HG02943 (cell line): ENCODE results near the gene PRKAG3.

Experiments used
- ATAC-seq: cut with Tn5 transposase; IDR thresholded peaks from one replicate; pipeline ENCODE4 v1.9.1; 2021; ENCODE audit warnings: mild to moderate bottlenecking, low read depth, moderate library complexity; ENCODE audit not compliant: unreplicated experiment

The PRKAG3 gene

GRCh38 chr2:218816561-218817011 is 15.0 kb downstream of the PRKAG3 start:
- ATAC-seq, result no peak

DNA sequence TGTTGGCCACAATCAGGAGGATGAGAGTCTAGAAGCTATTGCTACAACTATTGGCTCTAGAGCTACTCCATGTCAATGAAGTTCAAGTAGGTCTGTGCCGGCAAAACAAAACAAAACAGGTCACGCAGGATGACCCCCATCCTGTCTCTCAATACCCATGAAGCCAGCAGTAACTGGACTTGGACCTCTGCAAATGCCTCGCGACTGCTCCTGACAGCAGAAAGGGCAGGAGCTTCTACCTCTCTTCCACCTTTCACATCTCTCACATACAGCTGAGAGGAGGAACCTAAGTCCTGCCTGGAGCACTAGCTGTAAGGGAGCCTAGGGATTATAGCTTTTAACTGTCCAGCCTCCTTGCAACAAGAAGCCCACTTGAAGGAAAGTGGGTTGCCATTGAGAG is 16.0 kb downstream of the PRKAG3 start:
- no peak for ATAC-seq

DNA sequence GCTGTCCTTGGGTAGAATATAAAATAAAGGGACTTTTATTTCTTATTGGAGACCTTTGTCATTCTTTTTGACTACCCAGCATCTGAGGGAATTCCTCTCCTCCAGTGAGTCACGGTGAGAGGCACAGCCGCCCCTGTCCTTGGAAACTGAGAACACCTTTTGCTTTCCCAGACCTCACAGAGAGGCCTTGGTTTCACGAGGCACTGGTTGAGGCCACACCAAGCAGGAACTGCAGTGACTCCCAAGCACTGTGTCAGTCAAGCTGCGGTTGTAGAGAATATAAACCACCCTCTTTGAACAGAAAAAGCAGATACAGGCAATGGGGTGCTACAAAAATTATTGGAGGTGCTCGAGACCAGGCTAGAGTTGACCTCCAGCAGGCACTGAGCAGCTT is 16.4 kb downstream of the PRKAG3 start:
- ATAC-seq, result no peak

- ATAC-seq, result no peak
Measured at GRCh38 chr2:218814540-218815243, 16.9 kb downstream of the PRKAG3 start.

GRCh38 chr2:218813771-218814460 is 17.7 kb downstream of the PRKAG3 start:
- no peak for ATAC-seq

DNA sequence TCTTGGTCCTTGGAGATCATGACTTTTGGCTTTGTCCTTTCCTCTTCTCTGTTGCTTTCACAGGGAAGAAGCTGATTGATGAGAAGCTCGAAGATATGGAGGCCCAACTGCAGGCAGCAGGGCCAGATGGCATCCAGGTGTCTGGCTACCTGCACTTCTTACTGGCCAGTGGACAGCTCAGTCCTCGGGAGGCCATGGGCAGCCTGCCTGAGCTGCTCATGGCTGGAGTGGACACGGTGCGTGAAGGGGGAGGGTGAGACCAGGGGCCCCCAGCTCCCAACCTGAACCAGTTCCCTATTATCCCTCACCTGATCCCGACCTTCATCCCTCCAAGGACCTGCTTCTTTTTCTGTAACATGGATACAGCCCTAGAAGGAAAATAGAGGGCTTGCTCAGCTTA is 18.7 kb downstream of the PRKAG3 start:
- ATAC-seq, result no peak

GRCh38 chr2:218812096-218812815 is 19.3 kb downstream of the PRKAG3 start:
- ATAC-seq, result no peak

DNA sequence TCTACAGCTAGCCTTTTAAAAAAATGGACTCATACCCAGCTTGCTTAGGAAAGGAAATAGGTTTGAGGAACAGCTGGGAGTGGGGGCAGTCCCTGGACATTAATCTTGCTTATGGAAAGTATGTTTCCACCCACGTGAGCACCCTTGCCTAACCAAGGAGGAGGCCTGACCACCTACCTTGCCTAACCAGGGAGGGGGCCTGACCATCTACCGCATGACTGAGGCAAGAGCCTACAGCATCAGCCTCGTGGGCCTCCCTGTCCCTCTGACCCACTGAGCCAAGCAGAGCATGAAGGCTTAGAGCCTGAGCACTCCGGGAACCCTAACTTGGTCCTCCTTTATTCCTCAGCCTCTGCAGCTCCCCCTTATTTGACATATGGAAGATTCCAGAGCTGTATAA is 20.2 kb downstream of the PRKAG3 start:
- ATAC-seq, result no peak

GRCh38 chr2:218810256-218810655 is 21.3 kb downstream of the PRKAG3 start:
- ATAC-seq, result no peak

DNA sequence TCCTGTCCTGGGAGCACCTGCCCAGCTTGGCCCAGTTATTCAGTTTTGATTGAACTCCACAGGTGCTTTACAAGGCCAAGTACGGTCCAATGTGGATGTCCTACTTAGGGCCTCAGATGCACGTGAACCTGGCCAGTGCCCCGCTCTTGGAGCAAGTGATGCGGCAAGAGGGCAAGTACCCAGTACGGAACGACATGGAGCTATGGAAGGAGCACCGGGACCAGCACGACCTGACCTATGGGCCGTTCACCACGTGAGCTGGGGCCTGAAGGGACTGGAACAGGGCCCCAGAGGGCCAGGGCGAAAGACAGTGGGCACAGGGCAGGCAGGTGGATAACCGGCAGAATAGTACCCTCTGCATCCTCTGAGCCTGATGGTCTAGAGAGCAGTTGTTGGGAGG is 22.1 kb downstream of the PRKAG3 start:
- no peak for ATAC-seq

- no peak for ATAC-seq
Measured at GRCh38 chr2:218807626-218808025, 24.0 kb downstream of the PRKAG3 start.

- no peak for ATAC-seq
Measured at GRCh38 chr2:218806346-218806978, 25.1 kb downstream of the PRKAG3 start.

DNA sequence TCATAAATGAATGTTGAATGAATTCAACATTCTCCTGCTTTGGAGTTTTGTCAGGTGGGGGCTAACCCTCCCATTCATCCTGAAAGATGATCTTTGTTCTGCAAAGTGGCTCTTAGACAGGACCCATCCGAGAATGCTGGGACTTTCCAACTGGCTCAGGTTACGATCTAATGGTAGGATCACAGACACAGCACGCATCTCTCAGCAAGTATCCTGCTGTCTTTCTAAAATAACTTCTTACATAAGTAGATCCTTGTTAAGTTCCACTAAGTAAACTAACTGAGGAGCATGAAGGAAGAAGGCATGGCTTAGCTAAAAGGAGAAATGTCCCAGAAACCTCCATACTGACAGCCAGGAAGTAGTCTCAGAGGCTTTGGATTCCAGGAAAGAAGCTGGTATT is 26.0 kb downstream of the PRKAG3 start:
- ATAC-seq, result no peak

DNA sequence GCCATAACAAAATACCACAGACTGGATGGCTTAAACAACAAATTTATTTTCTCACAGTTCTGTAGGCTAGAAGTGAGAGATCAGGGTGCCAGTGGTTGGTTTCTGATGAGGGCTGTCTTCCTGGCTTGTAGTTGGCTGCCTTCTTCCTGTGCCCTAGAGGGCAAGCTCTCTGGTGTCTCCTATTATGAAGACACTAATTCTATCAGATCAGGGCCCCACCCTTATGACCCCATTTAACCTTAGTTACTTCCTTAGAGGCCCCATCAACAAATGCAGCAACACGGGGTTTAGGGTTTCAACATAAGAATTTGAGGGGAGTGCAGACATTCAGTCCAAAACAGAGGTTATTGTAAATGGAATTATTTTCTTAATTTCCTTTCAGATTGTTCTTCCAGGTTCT is 26.8 kb downstream of the PRKAG3 start:
- no peak for ATAC-seq

- no peak for ATAC-seq
Measured at GRCh38 chr2:218802386-218802994, 29.1 kb downstream of the PRKAG3 start.

- no peak for ATAC-seq
Measured at GRCh38 chr2:218799990-218800389, 31.6 kb downstream of the PRKAG3 start.

DNA sequence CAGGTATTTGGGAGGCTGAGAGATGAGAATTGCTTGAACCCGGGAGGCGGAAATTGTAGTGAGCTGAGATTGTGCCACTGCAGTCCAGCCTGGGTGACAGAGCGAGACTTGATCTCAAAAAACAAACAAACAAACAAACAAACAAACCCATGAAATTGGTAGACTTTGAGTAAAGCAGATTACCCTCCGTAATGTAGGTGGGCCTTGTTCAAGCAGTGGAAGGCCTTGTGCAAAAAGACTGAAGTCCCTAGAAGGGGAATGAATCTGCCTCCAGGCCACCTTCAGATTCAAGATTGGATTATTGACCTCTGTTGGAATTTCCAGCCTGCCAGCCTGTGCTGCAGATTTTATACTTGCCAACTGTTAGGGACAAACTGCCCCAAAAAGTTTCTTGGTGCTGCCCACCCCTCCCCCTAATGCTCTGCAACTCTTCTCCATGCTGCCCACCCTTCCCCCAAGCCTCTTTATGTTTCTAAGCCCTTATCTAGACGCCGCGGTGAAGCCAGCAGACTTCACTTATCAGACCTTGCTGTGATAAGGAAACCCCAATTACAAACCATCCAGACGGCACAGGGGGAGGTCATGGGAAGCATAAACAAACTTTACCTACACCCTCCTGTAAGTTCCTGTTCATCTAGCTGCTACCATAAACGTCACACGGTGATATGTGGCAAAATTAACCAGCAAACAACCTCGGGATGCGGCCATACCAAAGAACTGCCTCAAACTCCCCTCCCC is 32.7 kb downstream of the PRKAG3 start:
- no peak for ATAC-seq

DNA sequence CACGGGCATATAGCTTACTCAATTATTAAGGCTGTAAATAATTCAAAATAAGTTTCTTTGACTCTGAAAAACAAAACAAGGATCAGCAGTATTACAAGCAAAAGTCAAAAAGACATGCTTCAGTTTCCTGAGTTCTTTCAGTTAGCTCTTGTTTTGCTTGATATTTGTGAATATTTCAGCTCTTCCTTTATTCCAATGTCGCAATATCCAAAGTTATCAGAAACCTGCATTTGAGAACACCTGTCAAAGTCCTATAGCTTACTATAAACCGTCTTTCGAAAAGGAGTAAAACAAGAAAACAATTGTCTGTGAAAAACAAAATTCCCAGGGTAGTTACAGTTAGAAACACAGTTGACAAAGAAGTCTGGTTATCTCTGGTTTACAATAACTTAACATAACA is 34.9 kb downstream of the PRKAG3 start:
- no peak for ATAC-seq

- ATAC-seq, result no peak
Measured at GRCh38 chr2:218792433-218792832, 39.2 kb downstream of the PRKAG3 start.
